NCI-H446 (cell line): ENCODE results near the gene DOCK4.

Source experiments
- DNase-seq, 2 experiments: peaks; one replicate each; lab custom pipeline; 2025; lab: John Stamatoyannopoulos, UW

DOCK4 gene

DNA sequence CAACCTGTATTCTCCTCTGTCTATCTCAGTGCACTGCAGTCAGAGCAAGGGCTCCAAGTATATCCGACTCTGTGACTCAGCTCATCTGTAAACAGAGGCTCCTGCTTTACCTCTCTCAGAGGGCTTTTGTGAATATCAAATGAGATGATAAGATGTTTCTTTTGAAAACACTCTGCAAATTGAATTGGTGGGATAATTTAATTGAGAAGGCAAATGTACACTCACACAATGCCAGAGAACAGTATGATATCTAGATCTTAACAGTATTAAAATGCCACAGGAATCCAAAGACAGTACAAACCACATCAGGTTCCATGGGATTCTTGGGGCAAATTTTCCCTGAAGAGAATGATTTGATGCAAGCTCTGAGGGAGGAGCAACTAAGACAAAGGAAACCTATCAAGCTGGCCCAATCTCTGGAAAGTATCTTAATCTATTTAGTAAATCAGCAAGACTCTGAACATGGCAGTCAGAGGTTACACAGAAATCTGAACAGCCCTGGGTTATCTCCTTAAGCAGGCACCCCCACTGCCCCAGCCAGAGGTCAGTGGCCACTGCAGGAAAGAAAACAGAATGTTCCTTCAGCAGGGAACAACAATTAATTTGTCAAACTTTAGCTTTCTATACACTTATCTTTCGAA lies 45.9 kb downstream of the DOCK4 start:
- no peak for DNase-seq

DNA sequence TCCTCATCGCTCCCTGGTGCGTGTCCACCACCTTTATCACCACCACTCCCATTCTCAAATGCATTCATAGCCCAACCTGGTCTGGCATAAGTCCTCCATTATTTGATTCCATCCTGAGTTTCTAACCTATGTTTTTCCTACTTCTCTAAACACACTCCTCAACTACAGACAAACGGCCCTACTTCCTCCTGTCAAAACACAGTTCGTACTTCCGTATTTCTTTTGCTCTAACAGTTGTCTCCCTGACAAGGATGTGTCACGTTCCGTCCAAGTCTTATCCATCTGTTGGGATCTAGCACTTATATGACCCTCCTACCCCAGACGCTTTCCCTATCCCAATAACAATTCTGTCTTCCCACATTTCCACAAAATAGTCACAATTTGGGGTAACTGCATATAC lies 46.8 kb downstream of the DOCK4 start:
- no peak for DNase-seq

DNA sequence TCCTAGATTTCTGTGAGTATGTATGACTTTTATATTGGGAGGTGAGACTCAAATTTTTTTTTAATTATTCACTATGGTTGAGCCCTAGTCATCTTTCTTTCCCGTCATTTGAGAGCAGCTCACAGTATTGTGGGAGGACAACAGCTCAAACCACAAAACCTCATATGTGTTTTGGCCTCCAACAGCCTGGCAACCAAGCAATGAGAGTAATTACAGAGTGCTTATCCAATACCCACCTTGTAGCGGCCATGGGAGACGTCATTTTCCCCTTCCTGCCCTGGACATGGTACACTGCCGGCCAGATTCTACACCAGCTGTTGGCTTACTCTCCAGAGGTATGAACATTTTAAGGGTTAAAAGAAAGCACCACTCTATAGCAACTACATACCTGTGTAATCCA lies 49.1 kb downstream of the DOCK4 start:
- DNase-seq, result no peak

DNA sequence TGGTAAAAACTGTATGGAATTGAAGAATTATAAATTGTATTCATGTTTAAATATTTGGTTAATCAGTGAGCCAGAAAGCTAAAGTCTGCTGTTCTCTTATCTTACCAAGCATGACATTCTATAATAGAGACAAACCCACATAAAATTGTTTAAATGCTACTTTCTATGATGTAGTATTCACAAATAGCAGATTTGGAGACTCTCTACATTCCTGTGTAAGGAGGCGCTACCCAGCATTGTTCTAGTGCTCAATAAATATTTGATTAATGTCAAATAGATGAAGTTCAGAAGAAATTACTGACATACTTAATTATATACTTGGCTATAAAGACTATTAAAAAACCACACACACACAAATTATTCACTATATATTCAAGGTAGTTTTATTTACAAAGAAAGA lies 49.8 kb downstream of the DOCK4 start:
- DNase-seq, result no peak

DNA sequence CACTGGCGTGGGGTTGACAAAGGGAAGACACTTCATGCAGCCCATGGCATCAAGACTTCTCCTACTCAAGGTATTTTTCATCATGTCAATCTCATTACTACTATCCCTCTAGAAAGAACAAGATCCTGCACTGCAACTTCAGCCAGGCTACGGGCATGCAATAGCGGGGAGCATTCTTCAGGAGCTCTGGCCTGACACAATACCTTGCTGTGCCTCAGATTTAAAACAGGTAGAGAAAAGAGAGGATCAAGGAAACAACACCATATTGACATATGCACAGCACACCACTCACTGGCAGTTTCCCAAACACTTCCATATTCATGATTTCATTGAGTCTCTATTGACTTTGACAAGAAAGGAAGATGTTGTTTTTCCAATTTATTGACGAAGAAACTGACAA lies 51.5 kb downstream of the DOCK4 start:
- DNase-seq, result no peak

DNA sequence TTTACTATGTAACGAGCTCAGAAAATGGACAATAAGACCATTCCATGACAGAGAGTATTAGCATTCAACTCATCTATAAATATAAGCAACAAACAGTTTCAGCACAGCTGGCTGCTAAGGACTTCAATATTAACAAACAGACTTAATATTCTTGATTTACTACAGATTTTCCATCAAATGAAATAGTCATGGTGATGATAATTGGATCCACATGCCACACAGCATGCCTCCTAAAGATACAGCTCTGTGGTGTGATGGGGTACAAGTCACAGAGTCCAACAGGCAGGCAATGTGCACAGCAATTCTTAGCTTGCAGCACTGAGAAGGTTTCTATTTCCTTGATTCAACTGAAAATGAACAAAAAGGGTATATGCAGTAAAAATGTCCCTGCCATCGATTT lies 54.0 kb downstream of the DOCK4 start:
- DNase-seq, result no peak

DNA sequence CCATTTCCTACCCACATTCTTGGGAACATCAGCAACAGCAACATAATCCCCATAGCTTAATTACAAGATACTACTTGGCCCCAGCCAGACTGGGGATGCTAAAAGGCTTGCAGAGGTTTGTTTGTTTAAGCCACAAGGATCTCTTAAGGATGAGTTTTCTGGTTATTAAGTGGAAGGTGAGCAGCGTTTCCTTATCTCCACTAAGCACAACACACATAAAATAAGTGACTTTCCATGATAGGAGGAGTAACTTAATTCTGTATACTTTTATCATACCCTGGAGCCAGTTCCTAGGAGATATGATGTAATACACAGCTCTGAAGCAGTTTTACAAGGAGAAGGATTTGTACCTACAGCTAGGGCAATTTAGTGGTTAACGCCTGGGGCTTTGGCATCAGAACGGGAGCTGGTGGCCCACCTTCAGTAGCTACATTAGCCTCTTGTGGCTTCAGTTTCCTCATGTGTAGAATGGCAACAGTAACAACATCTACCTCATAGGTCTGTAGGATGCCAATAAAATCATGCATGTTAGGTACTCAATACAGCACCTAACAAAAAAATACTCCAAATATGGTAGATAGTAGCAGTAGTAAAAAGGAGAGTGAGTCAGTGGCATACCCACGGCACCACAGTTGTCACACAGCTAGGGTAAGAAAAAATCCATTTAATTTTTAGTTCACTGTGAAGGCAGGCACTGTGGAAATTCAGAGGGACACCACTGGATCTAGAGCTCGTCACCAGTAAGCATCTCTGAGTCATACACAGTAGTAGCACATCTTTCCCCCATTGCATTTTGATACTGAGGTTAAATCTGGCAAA lies 55.2 kb downstream of the DOCK4 start:
- no peak for DNase-seq

DNA sequence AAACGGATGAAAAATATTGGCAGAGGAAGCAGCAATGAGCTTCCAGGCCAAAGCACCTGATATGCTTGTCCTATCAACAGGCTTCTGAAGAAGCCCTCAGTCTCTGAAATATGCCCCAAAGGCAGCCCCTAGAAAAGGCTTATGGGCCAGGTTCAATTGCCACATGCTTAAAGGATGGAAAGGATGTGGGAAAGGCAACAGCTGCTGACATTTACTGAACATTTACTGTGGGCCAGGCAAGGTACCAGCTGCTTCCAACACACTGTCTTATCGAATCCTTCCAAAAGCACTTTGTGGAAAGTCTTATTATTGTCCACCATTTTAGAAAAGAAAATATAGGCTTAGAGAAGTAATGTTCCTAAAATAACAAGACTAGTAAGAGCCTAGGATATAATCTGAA lies 56.5 kb downstream of the DOCK4 start:
- DNase-seq, result peak in 1 of 2 experiments; percentile 28

DNA sequence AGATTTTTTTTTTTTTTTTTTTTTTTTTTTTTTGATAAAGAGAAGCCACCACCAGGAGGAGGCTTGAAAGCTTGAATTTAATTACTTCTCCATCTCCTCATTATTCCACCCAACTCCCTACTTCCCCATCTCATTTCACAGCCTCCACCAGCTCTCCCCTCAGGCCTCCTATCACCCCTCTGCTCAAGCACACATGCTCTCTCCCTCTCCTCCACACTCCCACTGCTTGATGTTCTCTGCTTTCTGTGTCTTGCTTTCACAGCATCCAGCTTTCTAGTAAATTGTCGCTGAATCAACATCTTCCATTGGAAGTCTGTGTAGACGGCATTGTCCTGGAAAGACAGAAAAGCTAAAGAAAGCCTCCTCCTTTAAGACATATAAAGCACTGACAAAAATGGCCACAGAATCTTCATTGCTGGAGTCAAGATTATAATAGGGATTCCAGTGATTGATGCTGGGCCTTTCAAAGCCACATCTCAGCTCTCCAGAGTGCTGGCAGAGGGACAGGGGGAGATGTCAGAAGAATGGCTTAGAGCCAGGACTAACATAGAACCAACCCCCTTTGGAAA lies 58.3 kb downstream of the DOCK4 start:
- DNase-seq, result peak in 1 of 2 experiments; percentile 66

DNA sequence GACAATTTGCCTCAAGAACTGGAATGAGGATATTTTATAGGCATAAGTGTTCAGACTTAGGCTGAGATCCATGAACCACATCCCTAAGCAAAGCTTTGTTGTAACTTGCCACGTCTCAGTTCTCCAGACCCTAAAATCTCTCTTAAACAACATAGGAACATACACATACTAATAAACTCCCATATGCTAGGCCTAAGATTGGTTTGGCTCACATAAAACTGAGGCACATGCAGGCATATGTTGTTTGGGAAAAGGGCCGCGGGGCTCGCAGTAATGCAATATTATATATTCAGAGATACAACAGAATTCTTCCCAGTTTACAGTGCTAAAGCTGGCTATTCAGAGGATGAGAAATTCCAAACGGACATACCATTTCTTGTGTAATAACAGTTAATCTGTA lies 61.0 kb downstream of the DOCK4 start:
- no peak for DNase-seq

DNA sequence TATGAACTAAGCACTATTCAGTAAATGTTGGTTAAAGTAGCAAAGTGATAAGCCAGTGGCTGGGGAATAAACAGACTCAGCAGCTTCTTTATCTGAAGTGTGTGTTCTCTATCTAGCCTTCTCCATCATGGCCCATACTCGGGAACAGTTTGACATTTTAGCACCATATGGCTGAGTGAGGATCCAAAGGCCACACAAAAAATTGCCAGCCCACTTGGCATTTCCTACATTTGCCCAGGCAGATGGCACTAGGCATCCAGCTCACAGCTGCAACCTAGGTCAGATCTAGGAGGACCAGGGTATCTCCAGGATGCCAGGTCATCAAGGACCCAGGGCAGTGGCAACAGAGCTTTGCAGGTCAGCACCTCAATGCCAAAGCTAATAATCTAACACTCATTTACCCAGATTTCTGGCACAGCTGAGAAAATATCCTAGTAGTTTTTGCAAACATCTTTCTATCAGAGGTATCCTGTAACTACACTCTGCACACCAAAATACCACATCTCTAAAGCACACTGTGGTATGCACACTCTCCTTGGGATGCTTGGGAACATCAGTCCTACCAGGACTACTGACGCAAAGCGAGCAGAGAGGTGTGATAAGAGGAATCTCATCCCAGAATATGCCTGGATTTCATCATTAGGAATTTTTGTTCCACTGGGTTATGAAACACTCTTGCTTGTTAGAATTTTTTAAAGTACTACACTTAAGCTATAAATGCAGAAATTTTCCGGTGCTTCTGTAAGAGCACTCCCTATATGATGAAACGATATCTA lies 61.7 kb downstream of the DOCK4 start:
- peak; percentile 56 to 72 for DNase-seq

DNA sequence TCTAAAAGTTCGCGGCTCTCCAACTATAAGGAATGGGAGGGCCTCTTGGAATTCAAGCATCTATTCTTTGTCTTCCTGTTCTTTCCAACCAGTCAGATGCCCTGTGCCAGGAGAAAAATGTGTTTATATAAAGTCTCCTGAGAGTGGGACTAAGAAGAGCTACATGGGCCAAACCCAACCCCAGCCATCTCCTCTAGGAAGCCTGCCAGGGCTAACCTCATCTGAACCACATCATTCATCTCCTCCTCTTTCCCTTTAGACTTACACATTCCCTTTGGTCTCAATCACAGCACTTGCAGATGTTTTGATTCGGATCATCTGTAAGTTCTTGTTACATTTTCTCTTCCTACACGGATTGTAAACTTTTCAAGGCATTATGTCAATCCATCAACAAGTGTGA lies 62.6 kb downstream of the DOCK4 start:
- DNase-seq, result peak in 1 of 2 experiments; percentile 77

DNA sequence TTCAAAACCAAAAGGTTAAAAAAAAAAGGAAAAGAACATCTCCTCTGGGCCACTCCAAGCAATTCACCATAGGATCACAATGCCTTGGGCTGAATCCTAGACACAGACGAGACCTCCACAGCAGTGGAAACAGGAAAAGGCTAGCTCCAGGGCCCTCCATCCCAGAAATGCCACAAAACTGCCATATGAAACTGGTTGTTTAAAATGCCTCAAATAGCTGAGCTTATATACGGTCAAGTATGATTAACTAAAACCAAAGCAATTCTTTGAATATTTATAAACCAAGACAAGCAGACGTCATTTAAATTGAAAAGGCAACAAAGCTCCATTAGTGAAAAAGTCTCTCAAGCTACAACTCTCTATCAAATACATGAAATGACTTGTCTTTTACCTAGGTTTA lies 63.1 kb downstream of the DOCK4 start:
- DNase-seq, result no peak

DNA sequence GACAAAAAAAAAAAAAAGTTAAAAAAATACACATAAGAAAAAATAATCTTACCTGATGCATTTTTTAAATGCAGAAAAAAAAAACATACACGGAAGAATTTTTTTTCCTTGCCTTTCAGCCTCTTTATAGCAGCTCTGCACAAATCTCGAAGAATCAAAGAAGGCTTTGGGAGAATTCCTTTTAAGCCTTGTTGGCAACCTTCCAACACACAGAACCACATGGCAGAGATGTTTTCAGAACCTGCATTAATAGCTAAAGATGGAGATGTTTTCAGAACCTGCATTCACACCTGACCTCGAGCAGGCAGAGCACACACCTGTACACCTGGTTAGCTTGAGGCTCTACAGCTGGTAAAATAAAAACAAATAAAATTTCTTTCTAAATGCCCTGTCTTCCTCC lies 65.6 kb downstream of the DOCK4 start:
- DNase-seq, result peak in 1 of 2 experiments; percentile 27

DNA sequence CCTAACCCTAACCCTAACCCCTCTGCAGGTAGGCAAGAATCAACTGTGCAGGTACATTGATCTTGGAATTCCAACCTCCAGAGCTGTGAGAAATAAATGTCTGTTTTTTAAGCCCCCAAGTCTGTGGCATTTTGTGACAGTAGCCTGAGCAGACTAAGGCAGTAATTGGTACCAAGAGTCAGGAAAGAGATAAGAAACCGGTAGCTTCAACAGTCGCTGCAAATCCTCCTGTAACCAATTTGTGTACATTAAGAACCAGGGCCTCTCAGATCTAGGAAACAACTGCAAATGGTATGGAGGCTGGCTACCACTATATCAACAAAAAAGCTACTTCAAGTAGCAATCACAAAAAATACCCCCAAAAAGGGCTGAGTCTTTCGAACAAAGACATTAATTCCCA lies 67.3 kb downstream of the DOCK4 start:
- no peak for DNase-seq

DNA sequence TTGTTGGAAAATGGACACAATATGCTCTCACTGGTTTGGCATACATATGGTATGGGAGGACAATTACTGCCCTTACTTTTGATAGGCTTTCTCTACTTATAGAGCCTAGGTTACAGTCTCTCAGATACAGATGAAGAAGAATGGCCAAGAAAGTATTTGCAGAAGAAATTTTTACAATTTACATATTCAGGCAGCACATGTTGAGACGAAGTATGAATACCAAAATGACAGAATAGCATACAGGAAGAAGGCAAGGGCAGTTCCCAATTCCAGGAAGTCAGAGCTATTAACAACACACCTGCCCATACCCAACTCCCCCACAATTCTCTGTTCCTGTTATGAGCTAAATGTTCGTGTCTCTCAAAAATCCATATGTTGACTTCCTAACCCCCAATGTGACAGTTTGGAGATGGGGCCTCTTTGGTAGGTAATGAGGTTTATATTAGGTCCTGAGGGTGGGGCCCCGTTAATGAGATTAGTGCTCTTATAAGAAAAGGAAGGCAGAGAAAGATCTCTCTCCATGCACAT lies 67.8 kb downstream of the DOCK4 start:
- DNase-seq, result no peak

DNA sequence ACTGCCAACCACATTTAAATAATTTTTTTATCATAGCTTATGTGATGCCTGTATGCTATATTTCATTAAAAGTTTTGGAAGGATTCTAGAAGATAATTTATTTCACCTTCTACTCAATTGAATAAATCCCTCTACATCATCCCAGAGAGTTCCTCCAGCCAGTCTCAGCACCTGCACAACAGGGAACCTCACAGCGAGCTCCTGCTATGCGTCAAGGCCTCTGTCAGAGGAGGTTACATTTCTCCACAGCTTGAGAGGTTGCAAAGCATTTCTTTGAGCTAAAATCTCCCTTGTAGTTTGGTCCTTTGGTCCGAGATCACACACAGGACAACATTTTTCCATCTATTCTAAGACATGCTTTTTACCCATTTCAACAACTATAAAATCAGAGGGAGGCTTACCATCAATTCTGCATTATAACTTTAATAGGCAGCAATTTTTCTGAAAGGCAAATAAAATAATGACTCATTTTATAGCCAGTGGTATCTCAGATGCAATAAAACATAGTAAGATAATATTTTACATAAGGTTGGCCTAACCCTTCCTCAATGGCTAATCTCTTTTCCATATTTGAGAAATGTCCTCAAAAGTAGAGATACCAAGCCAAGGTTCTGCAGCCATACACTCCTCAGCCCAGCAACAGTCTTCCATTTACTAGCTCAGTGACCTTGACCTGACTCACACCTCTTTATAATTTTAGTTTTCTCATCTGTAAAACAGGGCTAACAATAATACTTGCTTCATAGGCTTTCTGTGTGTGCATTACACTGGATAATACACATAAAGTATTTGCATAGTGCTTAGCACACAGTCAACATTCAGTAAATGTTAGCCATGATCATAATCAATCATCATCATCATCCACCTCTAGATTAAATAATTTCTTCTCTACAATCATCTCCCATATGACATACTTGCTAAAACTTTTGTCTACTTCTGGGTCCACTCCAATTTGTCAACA lies 68.8 kb downstream of the DOCK4 start:
- no peak for DNase-seq

DNA sequence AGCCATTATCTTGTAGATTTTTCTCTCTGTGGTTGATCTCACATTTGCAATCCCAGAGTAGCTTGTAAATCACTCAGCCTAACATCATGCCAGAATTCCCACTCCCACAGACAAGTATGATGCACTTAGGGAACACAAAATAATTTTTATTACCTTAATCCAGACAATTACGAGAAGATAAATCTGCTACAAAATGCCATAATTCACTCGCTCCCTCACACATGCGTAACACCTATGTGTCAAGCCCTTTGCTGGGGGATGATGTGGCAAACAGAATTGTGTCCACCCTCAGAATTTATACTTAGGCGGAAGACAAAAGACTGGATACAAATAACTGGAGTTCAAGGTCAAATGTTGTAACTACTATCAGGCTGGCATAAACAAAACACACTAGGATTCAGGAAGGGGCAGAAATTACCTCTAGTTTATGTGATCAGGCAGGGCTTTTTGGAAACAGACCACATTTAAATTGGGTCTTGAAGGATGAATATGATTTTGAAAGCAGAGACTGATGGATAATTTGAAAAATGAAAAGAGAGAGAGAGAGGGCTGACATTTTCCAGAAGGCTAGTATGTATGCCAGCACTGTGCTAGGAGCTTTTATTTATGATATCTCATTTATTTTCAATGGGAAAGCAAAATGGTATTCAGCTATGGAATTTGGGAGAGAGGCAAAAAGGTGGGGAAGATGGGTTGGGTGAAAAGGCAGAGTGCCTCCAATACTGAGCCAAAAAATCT lies 69.8 kb downstream of the DOCK4 start:
- no peak for DNase-seq

DNA sequence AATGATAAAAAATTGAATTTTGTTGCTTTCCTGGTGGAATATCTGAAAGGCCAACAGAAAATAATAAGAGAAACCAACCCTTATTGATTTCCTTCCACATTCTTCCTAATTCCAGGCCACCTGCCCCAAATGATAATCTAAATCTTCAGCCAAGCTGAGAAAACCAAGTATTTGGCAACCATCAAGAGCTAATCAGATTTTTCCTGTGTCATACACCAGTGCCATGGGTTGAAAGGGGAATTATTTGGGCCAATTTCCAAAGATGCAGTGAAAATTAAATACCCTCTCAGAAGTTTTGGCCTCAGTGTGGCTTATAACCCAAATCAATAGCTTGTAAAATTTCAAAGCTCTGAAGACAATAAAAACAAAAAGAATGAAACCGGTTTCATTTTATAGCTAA lies 70.4 kb downstream of the DOCK4 start:
- peak; percentile 25 to 63 for DNase-seq

DNA sequence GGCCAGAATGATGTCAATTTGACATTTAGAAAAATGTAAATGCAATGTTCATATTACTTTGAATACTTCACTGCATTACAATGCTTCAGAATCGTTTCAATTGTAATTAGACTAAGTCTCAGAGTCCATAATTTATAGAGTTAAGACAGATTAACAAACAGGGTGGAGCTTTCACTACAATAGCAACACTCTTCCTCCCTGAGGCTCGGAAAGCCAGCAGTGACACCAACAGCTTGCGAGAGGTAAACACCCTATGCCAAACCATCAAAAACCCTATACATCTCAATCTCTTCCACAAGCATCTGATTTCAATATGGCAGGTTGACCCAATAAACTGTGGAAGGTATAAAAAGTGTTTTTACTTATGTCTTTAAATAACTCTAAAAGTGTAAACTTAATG lies 72.2 kb downstream of the DOCK4 start:
- DNase-seq, result no peak
